ENCODE data around the gene EFCAB6.

The EFCAB6 gene

DNA sequence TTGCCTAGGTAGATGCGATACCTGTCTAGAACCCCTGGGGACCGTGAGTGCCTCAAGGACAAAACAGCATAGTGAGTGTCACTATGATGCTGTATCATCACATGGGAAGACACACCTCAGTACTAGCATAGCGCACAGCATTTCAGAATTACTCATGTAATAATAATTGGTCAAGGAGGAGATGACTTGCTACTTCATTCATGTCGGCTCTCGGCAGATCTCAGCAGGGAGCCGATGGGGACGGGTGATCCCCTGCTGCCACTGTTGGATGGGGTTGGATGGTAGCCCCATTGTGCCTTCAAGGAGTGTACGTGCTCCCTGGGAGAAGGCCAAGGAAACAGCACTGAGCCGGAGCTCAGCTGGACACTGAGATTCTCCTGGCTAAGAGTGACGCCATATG lies 186.9 kb downstream of the EFCAB6 start:
- H3F3A ChIP-seq (ENCODE audit: control insufficient read depth, insufficient read depth) = no peaks in the 10 kb centered on the region
- no peaks in the 10 kb centered on the region for H3K9me2 ChIP-seq (replicated peaks; ENCODE audit: control insufficient read depth, low read length)
- H3K4me2 ChIP-seq (ENCODE audit: low read length) = no peak overlapping the region
- H3K27me3 ChIP-seq (ENCODE audit: control insufficient read depth, low read length) = no peaks in the 10 kb centered on the region
- no peak overlapping the region for H3K4me3 ChIP-seq (ENCODE audit: low read length)
- H3K27ac ChIP-seq (ENCODE audit: low read depth, low read length) = no peak overlapping the region
- H3K9me3 ChIP-seq (ENCODE audit: control insufficient read depth, insufficient read depth, low read length) = no peaks in the 10 kb centered on the region
- TF ChIP-seq, protein P1, sequence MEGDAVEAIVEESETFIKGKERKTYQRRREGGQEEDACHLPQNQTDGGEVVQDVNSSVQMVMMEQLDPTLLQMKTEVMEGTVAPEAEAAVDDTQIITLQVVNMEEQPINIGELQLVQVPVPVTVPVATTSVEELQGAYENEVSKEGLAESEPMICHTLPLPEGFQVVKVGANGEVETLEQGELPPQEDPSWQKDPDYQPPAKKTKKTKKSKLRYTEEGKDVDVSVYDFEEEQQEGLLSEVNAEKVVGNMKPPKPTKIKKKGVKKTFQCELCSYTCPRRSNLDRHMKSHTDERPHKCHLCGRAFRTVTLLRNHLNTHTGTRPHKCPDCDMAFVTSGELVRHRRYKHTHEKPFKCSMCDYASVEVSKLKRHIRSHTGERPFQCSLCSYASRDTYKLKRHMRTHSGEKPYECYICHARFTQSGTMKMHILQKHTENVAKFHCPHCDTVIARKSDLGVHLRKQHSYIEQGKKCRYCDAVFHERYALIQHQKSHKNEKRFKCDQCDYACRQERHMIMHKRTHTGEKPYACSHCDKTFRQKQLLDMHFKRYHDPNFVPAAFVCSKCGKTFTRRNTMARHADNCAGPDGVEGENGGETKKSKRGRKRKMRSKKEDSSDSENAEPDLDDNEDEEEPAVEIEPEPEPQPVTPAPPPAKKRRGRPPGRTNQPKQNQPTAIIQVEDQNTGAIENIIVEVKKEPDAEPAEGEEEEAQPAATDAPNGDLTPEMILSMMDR (IDR thresholded peaks at IDR 0.05; ENCODE audit: low read depth, low read length, poor library complexity, severe bottlenecking) = no peak
- no peak for TF ChIP-seq EZH2phosphoT487 (IDR thresholded peaks at IDR 0.05; ENCODE audit: borderline replicate concordance, low read length)
- H4K20me1 ChIP-seq (ENCODE audit: control insufficient read depth, insufficient read depth, low read depth, low read length) = no peaks in the 10 kb centered on the region
- no peaks in the 10 kb centered on the region for H3K4me1 ChIP-seq (ENCODE audit: control insufficient read depth, low read length)
- no peaks in the 10 kb centered on the region for H3K36me3 ChIP-seq (ENCODE audit: control insufficient read depth, low read length)
- H3K79me2 ChIP-seq (ENCODE audit: control insufficient read depth, low read length) = no peaks in the 10 kb centered on the region

DNA sequence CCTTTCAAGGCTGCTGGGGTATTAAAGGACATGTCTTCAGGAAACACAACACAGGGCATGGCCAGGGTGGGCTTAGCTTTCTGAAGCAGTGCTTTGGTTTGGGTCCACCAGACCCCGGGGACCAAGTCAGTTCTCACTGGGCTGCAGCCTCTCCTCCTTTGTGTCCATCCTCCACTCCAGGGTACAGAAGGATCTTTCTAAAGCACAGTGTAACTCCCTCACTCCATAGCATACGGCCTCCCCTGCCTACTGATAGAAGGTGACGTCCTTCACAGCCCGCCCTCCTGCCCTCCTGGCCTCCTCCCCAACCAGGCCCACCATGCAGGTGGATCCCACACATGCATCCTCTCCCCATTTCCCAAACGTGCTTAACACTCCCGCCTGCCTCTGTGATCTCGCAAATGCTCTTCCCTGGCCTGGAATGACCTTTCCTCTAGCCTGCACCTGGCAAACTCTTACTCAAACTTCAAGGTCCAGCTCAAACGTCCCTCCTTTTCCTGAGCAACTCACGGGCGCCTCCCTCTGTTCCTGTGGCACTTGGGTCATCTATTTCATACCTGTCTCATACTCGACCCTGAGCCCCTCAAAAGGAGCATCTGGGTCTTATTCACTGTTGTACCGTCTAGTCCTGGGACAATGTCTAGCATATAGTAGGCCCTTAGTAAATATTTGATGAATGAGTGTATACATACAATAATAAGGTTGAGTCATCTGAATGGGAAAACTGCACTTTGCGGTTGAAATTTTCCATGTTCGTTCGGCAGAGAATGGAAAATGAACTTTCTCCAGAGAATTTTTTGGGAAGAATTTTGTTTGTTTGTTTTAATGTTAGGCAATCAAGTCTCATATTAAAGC lies 187.7 kb downstream of the EFCAB6 start:
- no peaks in the 10 kb centered on the region; the same call in 1 of the 2 replicates for H3K27me3 ChIP-seq (ENCODE audit: control insufficient read depth, low read length)
- no peaks in the 10 kb centered on the region for H3F3A ChIP-seq (ENCODE audit: control insufficient read depth, insufficient read depth)
- TF ChIP-seq EZH2phosphoT487 (IDR thresholded peaks at IDR 0.05; ENCODE audit: borderline replicate concordance, low read length) = no peak
- TF ChIP-seq, protein P1 (IDR thresholded peaks at IDR 0.05; ENCODE audit: low read depth, low read length, poor library complexity, severe bottlenecking) = no peak
- H3K27ac ChIP-seq (ENCODE audit: low read depth, low read length) = no peak overlapping the region
- no peaks in the 10 kb centered on the region for H3K36me3 ChIP-seq (ENCODE audit: control insufficient read depth, low read length)
- H3K4me3 ChIP-seq (ENCODE audit: low read length) = no peak overlapping the region
- no peaks in the 10 kb centered on the region for H4K20me1 ChIP-seq (ENCODE audit: control insufficient read depth, insufficient read depth, low read depth, low read length)
- H3K9me3 ChIP-seq (ENCODE audit: control insufficient read depth, insufficient read depth, low read length) = no peaks in the 10 kb centered on the region
- no peaks in the 10 kb centered on the region for H3K9me2 ChIP-seq (replicated peaks; ENCODE audit: control insufficient read depth, low read length)
- no peaks in the 10 kb centered on the region for H3K79me2 ChIP-seq (ENCODE audit: control insufficient read depth, low read length)
- H3K4me1 ChIP-seq (ENCODE audit: control insufficient read depth, low read length) = no peaks in the 10 kb centered on the region
- H3K4me2 ChIP-seq (ENCODE audit: low read length) = no peak overlapping the region

DNA sequence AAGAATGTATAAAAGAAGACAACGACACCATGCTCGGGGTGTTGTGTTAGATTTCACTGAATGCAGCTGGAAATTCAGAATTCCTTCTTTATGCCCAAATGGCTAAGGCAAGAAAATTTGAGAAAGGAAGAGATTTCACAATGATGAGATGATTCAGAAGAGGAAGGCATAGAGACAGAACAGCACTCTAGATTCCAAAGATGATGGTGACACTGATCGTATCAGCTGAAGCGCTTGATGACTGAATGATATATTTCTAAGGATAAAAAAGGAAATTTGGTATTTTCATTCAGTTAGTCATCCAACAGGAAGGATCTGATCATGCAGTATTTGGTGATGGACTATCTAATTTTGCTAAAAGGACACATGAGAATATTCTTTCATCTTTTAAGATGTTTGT lies 189.2 kb downstream of the EFCAB6 start:
- H3K4me2 ChIP-seq (ENCODE audit: low read length) = no peak overlapping the region
- no peaks in the 10 kb centered on the region for H3K36me3 ChIP-seq (ENCODE audit: control insufficient read depth, low read length)
- H3K9me2 ChIP-seq (replicated peaks; ENCODE audit: control insufficient read depth, low read length) = no peaks in the 10 kb centered on the region
- no peaks in the 10 kb centered on the region; the same call in 1 of the 2 replicates for H3K27me3 ChIP-seq (ENCODE audit: control insufficient read depth, low read length)
- no peaks in the 10 kb centered on the region for H3K4me1 ChIP-seq (ENCODE audit: control insufficient read depth, low read length)
- H3K79me2 ChIP-seq (ENCODE audit: control insufficient read depth, low read length) = no peaks in the 10 kb centered on the region
- no peaks in the 10 kb centered on the region for H3F3A ChIP-seq (ENCODE audit: control insufficient read depth, insufficient read depth)
- H3K27ac ChIP-seq (ENCODE audit: low read depth, low read length) = no peak overlapping the region
- no peak overlapping the region for H3K4me3 ChIP-seq (ENCODE audit: low read length)
- TF ChIP-seq, protein P1 (IDR thresholded peaks at IDR 0.05; ENCODE audit: low read depth, low read length, poor library complexity, severe bottlenecking) = no peak
- no peak for TF ChIP-seq EZH2phosphoT487 (IDR thresholded peaks at IDR 0.05; ENCODE audit: borderline replicate concordance, low read length)
- H4K20me1 ChIP-seq (ENCODE audit: control insufficient read depth, insufficient read depth, low read depth, low read length) = no peaks in the 10 kb centered on the region
- H3K9me3 ChIP-seq (ENCODE audit: control insufficient read depth, insufficient read depth, low read length) = no peaks in the 10 kb centered on the region

All from DOHH2 (cell line).